Measurements from ENCODE around the gene LRP8.

- TF ChIP-seq SIN3A (IDR thresholded peaks at IDR 0.05; ENCODE audit: borderline replicate concordance, insufficient read depth, low read length) (no peak), TAF1 (IDR thresholded peaks at IDR 0.05; ENCODE audit: borderline replicate concordance, insufficient read depth, low read length) (no peak), REST (IDR thresholded peaks at IDR 0.05; ENCODE audit: insufficient read depth in 1 of 2, low read depth in 2 of 2, low read length in 2 of 2) (no peak), POLR2AphosphoS5 (IDR thresholded peaks at IDR 0.05; ENCODE audit: low read depth, low read length) (no peak)
Observed at GRCh38 chr1:53296117-53296749, 31.6 kb downstream of the LRP8 start.
